Prostate gland (tissue), 2 donors: Measurements from ENCODE around the gene RPL10. TPM values are rescaled to one million over a fixed set of nuclear protein-coding genes. Genes with fewer than 3 reads are reported as not detected.
A peak's percentile ranks its signal among the peaks of the same experiment; 100 is the strongest.

Experiments
- DNase-seq: peaks from one replicate; pipeline ENCODE4 v3.0.0-alpha.2; 2019; ENCODE audit warnings: low spot score
- H3K27ac ChIP-seq, 2 donors: fragments of 200-600 bp; sonication (generic); 2 replicates each; pipeline ENCODE4 v1.5.1; 2017 to 2019
- H3K27me3 ChIP-seq: fragments of 200-600 bp; sonication (generic); replicated peaks from 2 replicates; pipeline ENCODE4 v1.5.1; 2019; ENCODE audit not compliant: insufficient read depth
- H3K36me3 ChIP-seq, 2 donors: fragments of 200-600 bp; sonication (generic); 1 replicate in 1 of 2; 2 replicates in 1 of 2; pipeline versions ENCODE4 v1.5.1 to v1.8.1; 2017 to 2019
- H3K4me1 ChIP-seq: fragments of 200-600 bp; sonication (generic); replicated peaks from 2 replicates; pipeline ENCODE4 v1.5.1; 2019
- H3K4me3 ChIP-seq, 2 donors: fragments of 200-600 bp; sonication (generic); 2 replicates each; pipeline ENCODE4 v1.5.1; 2017 to 2019
- H3K9me3 ChIP-seq: fragments of 200-600 bp; sonication (generic); 2 replicates; pipeline ENCODE4 v1.5.1; 2017
- CTCF ChIP-seq, 4 experiments: fragments of 200-600 bp in 2 of 4; fragments of 450-650 bp in 2 of 4; sonication (generic) in 2 of 4; IDR thresholded peaks; 1 replicate in 3 of 4; 2 replicates in 1 of 4; pipeline ENCODE4 v1.5.1; 2016 to 2019; ENCODE audit warnings: antibody characterized with exemption in 4 of 4, mild to moderate bottlenecking in 2 of 4, moderate library complexity in 2 of 4
- POLR2A ChIP-seq: fragments of 450-650 bp; IDR thresholded peaks from one replicate; pipeline ENCODE4 v1.6.1; 2016; ENCODE audit warnings: antibody characterized with exemption, mild to moderate bottlenecking
- POLR2AphosphoS5 ChIP-seq: sonication (generic); formaldehyde crosslinking; IDR thresholded peaks from one replicate; pipeline ENCODE4 v1.6.1; 2017; ENCODE audit warnings: antibody characterized with exemption
- WGBS: methylation state at CpG from one replicate; pipeline ENCODE4 v1.1.5; 2018; 5-methylcytosine and 5-hydroxymethylcytosine counted together
- intact Hi-C: fragments of 100-400 bp; cut with DNase I; formaldehyde crosslinking; loops from one replicate; pipeline ENCODE4 v1.14.2; 2022
- total RNA-seq, 2 donors: library from RNA; depleted of rRNA; stranded (reverse); fragments of >200 nt; gene quantifications; one replicate each; pipeline ENCODE4 v1.1.0, GENCODE V29; 2016

RPL10 gene
- total RNA-seq, 2 donors from 2014 or later = 3,702 to 5,500 TPM

DNA sequence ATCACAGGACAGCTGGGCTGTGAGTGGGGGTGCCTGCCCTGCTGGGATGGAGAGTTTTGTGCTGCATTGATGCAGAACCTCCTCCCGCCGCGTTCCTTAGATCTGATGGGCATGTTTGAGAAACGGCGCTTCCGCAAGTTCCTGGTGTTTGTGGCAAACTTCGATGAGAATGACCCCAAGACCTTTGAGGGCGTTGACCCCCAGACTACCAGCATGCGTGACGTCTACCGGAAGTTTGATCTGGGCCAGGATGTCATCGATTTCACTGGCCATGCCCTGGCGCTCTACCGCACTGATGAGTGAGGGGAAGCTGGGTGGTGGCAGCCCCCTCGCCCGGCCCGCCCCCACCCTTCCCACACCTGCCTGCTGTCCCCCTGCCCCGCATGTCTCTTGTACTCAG lies 41.7 kb downstream of the RPL10 start:
- Histone ChIP-seq H3K4me1 (no peaks in the 10 kb centered on the region), H3K27ac (no peak overlapping the region), H3K36me3 (no peaks in the 10 kb centered on the region), H3K9me3 (no peaks in the 10 kb centered on the region), H3K4me3 (no peak overlapping the region), H3K27me3 (no peaks in the 10 kb centered on the region)
- WGBS = 85% methylated on average over 11 of the region's 18 CpGs
- no peak for DNase-seq
- intact Hi-C loops = loop anchor here (5.0 kb wide), 2 partner anchors 38 to 47 kb away; partner anchors contain the start of gene UBL4A
- TF ChIP-seq POLR2AphosphoS5 = no peak
- no peak for TF ChIP-seq POLR2A
- no peak for TF ChIP-seq CTCF (IDR thresholded peaks at IDR 0.05)

GRCh38 chrX:154440623-154441357 lies 42.6 kb downstream of the RPL10 start:
- H3K36me3 ChIP-seq = no peaks in the 10 kb centered on the region
- WGBS = 76% methylated on average over 14 of the region's 17 CpGs
- no peak overlapping the region for H3K27ac ChIP-seq
- TF ChIP-seq CTCF (IDR thresholded peaks at IDR 0.05) = no peak
- TF ChIP-seq POLR2AphosphoS5 = no peak
- TF ChIP-seq POLR2A = no peak
- no peak for DNase-seq
- H3K9me3 ChIP-seq = no peaks in the 10 kb centered on the region
- H3K27me3 ChIP-seq = no peaks in the 10 kb centered on the region
- H3K4me1 ChIP-seq = no peaks in the 10 kb centered on the region
- intact Hi-C loops = no loop called here
- H3K4me3 ChIP-seq = no peak overlapping the region

DNA sequence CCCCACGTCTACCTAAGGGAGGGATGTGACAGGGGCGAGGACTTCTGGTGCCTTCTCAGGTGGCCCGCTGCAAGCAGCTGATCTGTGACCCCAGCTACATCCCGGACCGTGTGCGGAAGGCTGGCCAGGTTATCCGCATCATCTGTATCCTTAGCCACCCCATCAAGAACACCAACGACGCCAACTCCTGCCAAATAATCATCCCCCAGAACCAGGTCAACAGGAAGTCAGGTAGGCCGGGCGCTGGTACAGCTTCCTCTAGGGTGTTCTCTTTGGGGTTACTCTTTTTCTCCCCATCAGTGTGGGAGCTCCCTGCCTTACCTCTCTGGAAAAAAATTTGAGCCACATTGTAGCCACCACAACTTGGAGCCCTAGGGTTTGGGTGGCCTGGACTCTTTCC lies 43.4 kb downstream of the RPL10 start:
- no peaks in the 10 kb centered on the region for H3K9me3 ChIP-seq
- H3K4me3 ChIP-seq = no peak overlapping the region
- no peak for DNase-seq
- intact Hi-C loops = no loop called here
- WGBS = 70% methylated on average over 2 of the region's 11 CpGs
- no peak for TF ChIP-seq CTCF (IDR thresholded peaks at IDR 0.05)
- H3K27ac ChIP-seq = no peak overlapping the region
- H3K4me1 ChIP-seq = no peaks in the 10 kb centered on the region
- no peaks in the 10 kb centered on the region for H3K36me3 ChIP-seq
- H3K27me3 ChIP-seq = no peaks in the 10 kb centered on the region

GRCh38 chrX:154441984-154442707 lies 44.0 kb downstream of the RPL10 start:
- H3K4me3 ChIP-seq = no peak overlapping the region
- H3K9me3 ChIP-seq = no peaks in the 10 kb centered on the region
- 63% methylated on average over 20 of the region's 21 CpGs for WGBS
- no peaks in the 10 kb centered on the region for H3K4me1 ChIP-seq
- H3K36me3 ChIP-seq = no peaks in the 10 kb centered on the region
- H3K27ac ChIP-seq = no peak overlapping the region
- intact Hi-C loops = no loop called here
- TF ChIP-seq POLR2A (no peak), POLR2AphosphoS5 (no peak), CTCF (IDR thresholded peaks at IDR 0.05) (no peak)
- DNase-seq = peak; percentile 40
- H3K27me3 ChIP-seq = no peaks in the 10 kb centered on the region

- intact Hi-C loops = no loop called here
- H3K27me3 ChIP-seq = no peaks in the 10 kb centered on the region
- WGBS = 7% methylated on average over 10 of the region's 10 CpGs
These were observed 45.3 kb downstream of the RPL10 start for GRCh38 chrX:154443479-154443910.

More at GRCh38 chrX:154443479-154443910, 45.3 kb downstream of the RPL10 start:
- peak overlapping the region; percentile 88 to 89 for H3K27ac ChIP-seq
- TF ChIP-seq POLR2AphosphoS5 (no peak), POLR2A (no peak), CTCF (IDR thresholded peaks at IDR 0.05) (no peak)
- H3K4me3 ChIP-seq = peak overlapping the region; percentile 38 to 48
- no peaks in the 10 kb centered on the region for H3K4me1 ChIP-seq
- no peaks in the 10 kb centered on the region for H3K36me3 ChIP-seq
- no peak for DNase-seq
- H3K9me3 ChIP-seq = no peaks in the 10 kb centered on the region
